Astrocyte (in vitro differentiated cells and primary cell): ENCODE results near the gene TRIP13.
"Not testable (repeated sequence)": the region's sequence is repeated elsewhere in the genome, so short reads cannot be mapped to it uniquely, and the experiment has no call there.

Experiments
- EZH2 ChIP-seq: IDR thresholded peaks from 2 replicates; pipeline ENCODE4 v1.6.1; 2012; ENCODE audit warnings: mild to moderate bottlenecking, low read length, inconsistent platforms; ENCODE audit not compliant: insufficient read depth
- TF ChIP-seq, protein P1 (sequence below): IDR thresholded peaks from 2 replicates; pipeline ENCODE4 v1.5.1; 2011; ENCODE audit warnings: low read depth, mild to moderate bottlenecking, inconsistent platforms, low read length, moderate library complexity; ENCODE audit not compliant: insufficient read depth

- TF ChIP-seq, protein P1, sequence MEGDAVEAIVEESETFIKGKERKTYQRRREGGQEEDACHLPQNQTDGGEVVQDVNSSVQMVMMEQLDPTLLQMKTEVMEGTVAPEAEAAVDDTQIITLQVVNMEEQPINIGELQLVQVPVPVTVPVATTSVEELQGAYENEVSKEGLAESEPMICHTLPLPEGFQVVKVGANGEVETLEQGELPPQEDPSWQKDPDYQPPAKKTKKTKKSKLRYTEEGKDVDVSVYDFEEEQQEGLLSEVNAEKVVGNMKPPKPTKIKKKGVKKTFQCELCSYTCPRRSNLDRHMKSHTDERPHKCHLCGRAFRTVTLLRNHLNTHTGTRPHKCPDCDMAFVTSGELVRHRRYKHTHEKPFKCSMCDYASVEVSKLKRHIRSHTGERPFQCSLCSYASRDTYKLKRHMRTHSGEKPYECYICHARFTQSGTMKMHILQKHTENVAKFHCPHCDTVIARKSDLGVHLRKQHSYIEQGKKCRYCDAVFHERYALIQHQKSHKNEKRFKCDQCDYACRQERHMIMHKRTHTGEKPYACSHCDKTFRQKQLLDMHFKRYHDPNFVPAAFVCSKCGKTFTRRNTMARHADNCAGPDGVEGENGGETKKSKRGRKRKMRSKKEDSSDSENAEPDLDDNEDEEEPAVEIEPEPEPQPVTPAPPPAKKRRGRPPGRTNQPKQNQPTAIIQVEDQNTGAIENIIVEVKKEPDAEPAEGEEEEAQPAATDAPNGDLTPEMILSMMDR, result not testable (repeated sequence)
- not testable (repeated sequence) for TF ChIP-seq EZH2
Observed at GRCh38 chr5:845031-845675, 47.5 kb upstream of the TRIP13 start.
